CD8-positive, alpha-beta memory T cell (primary cell): ENCODE data around the gene MAD2L2. TPM values are rescaled to one million over a fixed set of nuclear protein-coding genes. Genes with fewer than 3 reads are reported as not detected.

ENCODE experiments used
- CTCF ChIA-PET: fragments of 350-600 bp; sonication (Branson Sonifier 250); formaldehyde crosslinking; loops from one replicate; lab custom pipeline; 2021; ENCODE audit warnings: antibody characterized with exemption; lab: Charles Lee
- POLR2A ChIA-PET: fragments of 350-600 bp; sonication (Branson Sonifier 250); formaldehyde crosslinking; loops from one replicate; lab custom pipeline; 2021; ENCODE audit warnings: antibody characterized with exemption; lab: Charles Lee
- DNase-seq, 5 donors: peaks; one replicate each; pipeline versions ENCODE4 v3.0.0 to v3.0.0-alpha.2; 2020 to 2022; ENCODE audit warnings: mixed read lengths in 1 of 5
- H3K27ac ChIP-seq: one replicate; pipeline ENCODE4 v1.7.0; 2013; ENCODE audit warnings: low read depth, mild to moderate bottlenecking, low read length, moderate library complexity
- H3K27me3 ChIP-seq: 2 replicates; pipeline ENCODE4 v1.7.0; 2013; ENCODE audit warnings: low read length, mild to moderate bottlenecking; ENCODE audit not compliant: insufficient read depth, poor library complexity, severe bottlenecking
- H3K36me3 ChIP-seq: 2 replicates; pipeline ENCODE4 v1.7.0; 2013; ENCODE audit warnings: mild to moderate bottlenecking, low read length, moderate library complexity; ENCODE audit not compliant: insufficient read depth
- H3K4me1 ChIP-seq: 2 replicates; pipeline ENCODE4 v1.7.0; 2013; ENCODE audit warnings: mild to moderate bottlenecking, low read length, moderate library complexity; ENCODE audit not compliant: insufficient read depth
- H3K4me3 ChIP-seq: 2 replicates; pipeline ENCODE4 v1.7.0; 2013; ENCODE audit warnings: mild to moderate bottlenecking, low read length
- H3K9me3 ChIP-seq: 2 replicates; pipeline ENCODE4 v1.7.0; 2013; ENCODE audit warnings: mild to moderate bottlenecking, low read length
- H3K27ac Mint-ChIP-seq, 8 donors: one replicate each; pipeline ENCODE4 v1.8.0; 2020 to 2021; ENCODE audit warnings: mixed read lengths in 8 of 8, mild to moderate bottlenecking in 6 of 8, inconsistent platforms in 3 of 8, moderate library complexity in 3 of 8
- H3K27me3 Mint-ChIP-seq, 2 donors: one replicate each; pipeline ENCODE4 v1.8.0; 2020 to 2021; ENCODE audit warnings: mixed read lengths in 2 of 2, mild to moderate bottlenecking in 1 of 2, moderate library complexity in 1 of 2
- H3K36me3 Mint-ChIP-seq, 3 donors: one replicate each; pipeline ENCODE4 v1.8.0; 2020 to 2021; ENCODE audit warnings: mixed read lengths in 3 of 3, inconsistent platforms in 1 of 3, mild to moderate bottlenecking in 1 of 3
- H3K4me1 Mint-ChIP-seq, 3 donors: one replicate each; pipeline ENCODE4 v1.8.0; 2020 to 2021; ENCODE audit warnings: mixed read lengths in 3 of 3, inconsistent platforms in 1 of 3, mild to moderate bottlenecking in 1 of 3
- H3K4me3 Mint-ChIP-seq, 7 donors: one replicate each; pipeline ENCODE4 v1.8.0; 2020 to 2021; ENCODE audit warnings: mixed read lengths in 7 of 7, mild to moderate bottlenecking in 6 of 7, moderate library complexity in 4 of 7, inconsistent platforms in 2 of 7
- H3K9me3 Mint-ChIP-seq, 5 donors: one replicate each; pipeline ENCODE4 v1.8.0; 2020 to 2022; ENCODE audit warnings: mixed read lengths in 5 of 5, mild to moderate bottlenecking in 3 of 5, moderate library complexity in 2 of 5, inconsistent platforms in 1 of 5
- polyA plus RNA-seq: library from polyadenylated mRNA; unstranded; fragments of 300-500 nt; fragmentation: Illumina TruSeq; gene quantifications from one replicate; pipeline ENCODE4 v1.2.3, GENCODE V29; 2021
- total RNA-seq, 2 experiments: library from RNA; stranded (reverse); gene quantifications; one replicate each; pipeline ENCODE4 v1.2.3, GENCODE V29; 2021

MAD2L2 gene
- total and polyA plus RNA-seq, 3 experiments from 2014 or later, result 57.2 to 66.2 (median 60.1) TPM

DNA sequence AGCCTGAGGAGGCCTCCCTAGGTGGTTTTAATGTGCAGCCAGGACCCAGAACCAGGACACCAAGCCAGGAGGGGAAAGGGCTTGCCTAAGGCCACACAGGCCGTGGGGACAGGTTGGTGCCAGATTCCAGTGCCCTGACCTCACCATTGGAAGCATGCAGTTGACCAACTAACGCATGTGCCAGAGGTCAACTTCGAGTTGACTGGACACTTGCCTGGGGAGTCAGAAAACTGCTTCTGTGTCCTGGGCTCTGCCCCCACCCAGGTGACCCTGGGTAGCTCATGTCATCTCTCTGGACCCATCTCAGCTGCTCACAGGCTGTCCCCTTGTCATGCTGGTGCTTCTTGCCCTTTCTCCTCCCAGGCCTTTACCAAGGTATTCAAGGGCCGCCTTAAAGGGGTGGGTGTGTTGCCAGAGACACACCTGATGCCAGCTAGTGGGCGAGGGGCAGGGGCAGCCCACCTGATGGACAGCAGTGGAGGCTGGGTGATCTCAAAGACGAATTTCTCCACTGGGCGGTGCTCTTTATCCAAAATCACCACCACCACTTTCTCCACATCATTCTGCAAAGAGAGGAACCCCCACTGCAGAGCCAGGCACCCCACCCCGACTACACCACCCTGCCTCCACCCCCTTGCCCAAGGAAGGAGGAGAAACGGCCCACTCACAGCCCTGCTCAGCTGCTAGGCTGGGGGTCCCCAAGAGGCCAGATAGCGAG lies 4.4 kb downstream of the MAD2L2 start:
- Mint-ChIP-seq H3K4me3 (no peak overlapping the region), H3K27me3 (no peaks in the 10 kb centered on the region), H3K36me3 (peaks cover 0 to 48% (median 0%) of the 10 kb centered on the region in 3 donors), H3K4me1 (peaks cover 13 to 21% (median 15%) of the 10 kb centered on the region in 3 donors), H3K9me3 (no peaks in the 10 kb centered on the region), H3K27ac (no peak overlapping the region)
- CTCF ChIA-PET, result interaction anchor here (1.0 to 2.0 kb wide), 3 partner anchors 12 to 43 kb away, joined by 3 to 10 read pairs (median 5); partner anchors contain the start of gene FBXO6
- no peak for DNase-seq
- peaks cover 3% of the 10 kb centered on the region for H3K36me3 ChIP-seq
- no peak overlapping the region for H3K4me3 ChIP-seq
- POLR2A ChIA-PET, result no interaction called here
- no peaks in the 10 kb centered on the region for H3K4me1 ChIP-seq
- no peaks in the 10 kb centered on the region for H3K27me3 ChIP-seq
- no peaks in the 10 kb centered on the region for H3K9me3 ChIP-seq
- no peak overlapping the region for H3K27ac ChIP-seq

DNA sequence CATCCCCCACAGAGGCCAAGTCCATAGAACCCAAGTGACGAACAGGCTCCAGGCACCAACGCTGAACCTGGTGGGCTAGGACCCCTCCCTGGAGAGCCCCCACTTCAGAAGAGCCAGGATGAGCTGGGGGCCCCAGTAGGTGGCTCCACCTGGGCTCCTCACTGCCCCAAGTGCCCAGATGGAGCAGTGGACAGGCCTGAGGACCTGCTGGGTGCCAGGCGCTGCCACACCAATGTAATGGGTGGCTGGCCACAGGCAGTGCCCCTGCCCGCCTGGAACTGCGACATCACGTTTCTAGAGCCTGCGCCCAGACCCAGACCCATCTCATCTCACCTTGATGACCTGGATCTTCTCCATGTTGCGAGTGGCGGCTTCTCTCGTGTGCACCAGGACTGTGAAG lies 5.6 kb downstream of the MAD2L2 start:
- Mint-ChIP-seq H3K27me3 (no peaks in the 10 kb centered on the region), H3K4me3 (no peak overlapping the region), H3K36me3 (peaks cover 0 to 50% (median 2%) of the 10 kb centered on the region in 3 donors), H3K9me3 (no peaks in the 10 kb centered on the region), H3K27ac (no peak overlapping the region), H3K4me1 (peaks cover 12 to 17% (median 13%) of the 10 kb centered on the region in 3 donors)
- Histone ChIP-seq H3K27ac (no peak overlapping the region), H3K9me3 (no peaks in the 10 kb centered on the region), H3K4me3 (no peak overlapping the region), H3K4me1 (no peaks in the 10 kb centered on the region), H3K27me3 (no peaks in the 10 kb centered on the region), H3K36me3 (peaks cover 3% of the 10 kb centered on the region)
- ChIA-PET POLR2A (no interaction called here), CTCF (interaction anchor here (2.0 to 3.0 kb wide), 2 partner anchors 11 kb away, joined by 5 to 13 read pairs; partner anchors contain the start of gene FBXO6)
- DNase-seq, result no peak

DNA sequence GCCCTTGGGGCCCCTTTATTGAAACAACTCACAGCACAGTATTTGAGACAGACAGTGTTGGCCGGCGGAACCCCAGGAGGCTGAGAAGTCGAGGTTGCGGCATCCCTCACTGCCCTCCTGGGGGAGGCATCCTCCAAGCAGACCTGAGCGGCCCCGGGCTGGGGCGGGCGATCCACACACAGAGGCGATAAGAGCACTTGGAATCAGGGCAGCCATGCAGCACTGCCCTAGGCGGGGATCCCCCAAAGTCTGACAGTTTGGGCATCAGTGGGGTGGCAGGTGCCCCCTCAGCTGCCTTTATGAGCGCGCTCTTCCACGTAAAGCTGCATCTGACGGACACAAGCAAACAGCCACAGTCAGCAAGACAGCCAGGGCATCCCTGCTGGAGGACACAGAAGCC lies 6.5 kb downstream of the MAD2L2 start:
- Histone ChIP-seq H3K36me3 (peaks cover 3% of the 10 kb centered on the region), H3K4me1 (no peaks in the 10 kb centered on the region), H3K4me3 (no peak overlapping the region), H3K27me3 (no peaks in the 10 kb centered on the region), H3K27ac (no peak overlapping the region), H3K9me3 (no peaks in the 10 kb centered on the region)
- H3K27me3 Mint-ChIP-seq, result no peaks in the 10 kb centered on the region
- peaks cover 0 to 52% (median 2%) of the 10 kb centered on the region in 3 donors for H3K36me3 Mint-ChIP-seq
- CTCF ChIA-PET, result interaction anchor here (1.2 to 3.0 kb wide), 2 partner anchors 11 to 51 kb away, joined by 3 to 13 read pairs; partner anchors contain the start of gene FBXO6
- DNase-seq, result no peak
- peaks cover 8 to 9% (median 9%) of the 10 kb centered on the region in 3 donors for H3K4me1 Mint-ChIP-seq
- H3K9me3 Mint-ChIP-seq, result no peaks in the 10 kb centered on the region
- H3K27ac Mint-ChIP-seq, result peak overlapping the region in 1 of 8 donors; percentile 60
- POLR2A ChIA-PET, result no interaction called here
- H3K4me3 Mint-ChIP-seq, result no peak overlapping the region

DNA sequence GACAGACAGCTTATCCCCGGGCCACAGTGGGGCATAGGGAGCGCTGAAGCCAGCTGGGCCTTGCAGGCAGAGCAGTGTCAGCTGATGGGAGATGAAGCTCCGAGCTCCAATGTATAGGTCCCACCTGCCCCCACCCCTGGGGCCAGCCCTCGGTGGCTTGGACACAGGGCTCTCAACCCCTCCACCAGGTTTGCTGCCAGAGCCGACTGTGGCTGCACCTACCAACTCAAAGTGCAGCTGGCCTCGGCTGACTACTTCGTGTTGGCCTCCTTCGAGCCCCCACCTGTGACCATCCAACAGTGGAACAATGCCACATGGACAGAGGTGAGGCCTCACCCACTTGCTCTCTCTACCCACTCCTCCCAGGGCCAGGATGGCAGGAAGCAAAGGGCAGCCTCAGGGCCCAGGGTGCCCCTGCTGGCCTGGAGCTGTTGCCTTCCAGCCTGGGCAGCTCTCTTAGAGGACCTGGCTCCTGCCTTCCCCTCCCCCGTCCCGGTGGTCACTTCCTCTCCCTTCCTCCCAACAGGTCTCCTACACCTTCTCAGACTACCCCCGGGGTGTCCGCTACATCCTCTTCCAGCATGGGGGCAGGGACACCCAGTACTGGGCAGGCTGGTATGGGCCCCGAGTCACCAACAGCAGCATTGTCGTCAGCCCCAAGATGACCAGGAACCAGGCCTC lies 7.7 kb downstream of the MAD2L2 start:
- H3K4me3 Mint-ChIP-seq, result no peak overlapping the region
- peaks cover 0 to 53% (median 5%) of the 10 kb centered on the region in 3 donors for H3K36me3 Mint-ChIP-seq
- peaks cover 3% of the 10 kb centered on the region for H3K36me3 ChIP-seq
- H3K9me3 ChIP-seq, result no peaks in the 10 kb centered on the region
- POLR2A ChIA-PET, result interaction anchor here (0.6 kb wide), 1 partner anchor 121 kb away, joined by 3 read pairs; no protein-coding TSS in a partner anchor
- no peaks in the 10 kb centered on the region for H3K27me3 Mint-ChIP-seq
- H3K4me1 ChIP-seq, result no peaks in the 10 kb centered on the region
- no peak overlapping the region for H3K27ac ChIP-seq
- CTCF ChIA-PET, result interaction anchor here (1.2 to 3.0 kb wide), 2 partner anchors 9 to 52 kb away, joined by 3 to 13 read pairs; partner anchors contain the start of gene FBXO6
- H3K9me3 Mint-ChIP-seq, result no peaks in the 10 kb centered on the region
- no peak overlapping the region for H3K4me3 ChIP-seq
- H3K4me1 Mint-ChIP-seq, result peaks cover 0 to 4% (median 0%) of the 10 kb centered on the region in 3 donors
- H3K27me3 ChIP-seq, result no peaks in the 10 kb centered on the region
- no peak for DNase-seq
- H3K27ac Mint-ChIP-seq, result peak overlapping the region in 2 of 8 donors; percentile 14 to 18

GRCh38 chr1:11671544-11672286 lies 9.2 kb downstream of the MAD2L2 start:
- Mint-ChIP-seq H3K9me3 (no peaks in the 10 kb centered on the region), H3K36me3 (peaks cover 0 to 50% (median 5%) of the 10 kb centered on the region in 3 donors), H3K4me3 (no peak overlapping the region), H3K27me3 (no peaks in the 10 kb centered on the region), H3K27ac (peak overlapping the region in 1 of 8 donors; percentile 82), H3K4me1 (peaks cover 0 to 4% (median 0%) of the 10 kb centered on the region in 3 donors)
- H3K9me3 ChIP-seq, result no peaks in the 10 kb centered on the region
- peak overlapping the region; percentile 31 for H3K27ac ChIP-seq
- no peak overlapping the region for H3K4me3 ChIP-seq
- ChIA-PET POLR2A (no interaction called here), CTCF (interaction anchor here (1.3 to 1.6 kb wide), 3 partner anchors 9 to 21 kb away, joined by 3 to 5 read pairs (median 4); no protein-coding TSS in a partner anchor)
- no peaks in the 10 kb centered on the region for H3K4me1 ChIP-seq
- no peak for DNase-seq
- no peaks in the 10 kb centered on the region for H3K27me3 ChIP-seq
- H3K36me3 ChIP-seq, result peaks cover 3% of the 10 kb centered on the region

GRCh38 chr1:11671205-11671543 lies 9.8 kb downstream of the MAD2L2 start:
- H3K27ac ChIP-seq, result peak overlapping the region; percentile 31
- Mint-ChIP-seq H3K27ac (no peak overlapping the region), H3K36me3 (peaks cover 0 to 45% (median 5%) of the 10 kb centered on the region in 3 donors), H3K27me3 (no peaks in the 10 kb centered on the region), H3K4me3 (no peak overlapping the region), H3K9me3 (no peaks in the 10 kb centered on the region), H3K4me1 (peaks cover 0 to 4% (median 0%) of the 10 kb centered on the region in 3 donors)
- no peaks in the 10 kb centered on the region for H3K9me3 ChIP-seq
- CTCF ChIA-PET, result interaction anchor here (1.3 to 1.6 kb wide), 3 partner anchors 9 to 21 kb away, joined by 3 to 5 read pairs (median 4); no protein-coding TSS in a partner anchor
- H3K4me3 ChIP-seq, result no peak overlapping the region
- DNase-seq, result no peak
- POLR2A ChIA-PET, result no interaction called here
- H3K27me3 ChIP-seq, result no peaks in the 10 kb centered on the region
- H3K4me1 ChIP-seq, result no peaks in the 10 kb centered on the region
- peaks cover 3% of the 10 kb centered on the region for H3K36me3 ChIP-seq

DNA sequence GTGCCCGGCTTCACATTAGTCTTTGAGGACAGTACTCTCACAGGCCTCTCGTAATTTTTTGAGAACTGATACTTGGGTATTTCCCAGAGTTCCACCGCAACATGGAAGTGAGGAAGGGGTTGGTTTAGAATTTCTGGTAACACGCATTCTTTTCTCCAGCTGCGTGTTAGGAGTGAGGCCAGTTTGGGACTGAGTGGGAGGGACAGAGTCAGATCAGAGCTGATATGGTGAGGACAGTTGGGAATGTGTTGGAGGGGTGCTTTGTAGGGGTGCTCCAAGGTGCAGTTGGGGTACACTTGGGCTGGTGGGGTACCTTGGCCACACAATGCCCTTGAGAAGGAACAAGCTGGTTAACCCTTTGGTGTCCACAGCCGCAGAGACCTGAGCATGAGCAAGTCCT lies 10.2 kb downstream of the MAD2L2 start:
- ChIA-PET POLR2A (no interaction called here), CTCF (interaction anchor here (1.5 to 1.6 kb wide), 2 partner anchors 9 to 20 kb away, joined by 4 to 5 read pairs; no protein-coding TSS in a partner anchor)
- no peak overlapping the region for H3K4me3 ChIP-seq
- H3K4me3 Mint-ChIP-seq, result no peak overlapping the region
- peaks cover 0 to 41% (median 5%) of the 10 kb centered on the region in 3 donors for H3K36me3 Mint-ChIP-seq
- no peaks in the 10 kb centered on the region for H3K9me3 Mint-ChIP-seq
- no peak for DNase-seq
- peaks cover 0 to 4% (median 2%) of the 10 kb centered on the region in 3 donors for H3K4me1 Mint-ChIP-seq
- no peaks in the 10 kb centered on the region for H3K27me3 ChIP-seq
- no peaks in the 10 kb centered on the region for H3K4me1 ChIP-seq
- no peaks in the 10 kb centered on the region for H3K27me3 Mint-ChIP-seq
- H3K36me3 ChIP-seq, result peaks cover 3% of the 10 kb centered on the region
- peak overlapping the region in 1 of 8 donors; percentile 76 for H3K27ac Mint-ChIP-seq
- no peaks in the 10 kb centered on the region for H3K9me3 ChIP-seq
- H3K27ac ChIP-seq, result peak overlapping the region; percentile 31
